Measurements from ENCODE around the gene PLAC9. TPM values are rescaled to one million over a fixed set of nuclear protein-coding genes. Genes with fewer than 3 reads are reported as not detected.

PLAC9 gene
- total RNA-seq, 1 donor from 2014 or later = not detected

DNA sequence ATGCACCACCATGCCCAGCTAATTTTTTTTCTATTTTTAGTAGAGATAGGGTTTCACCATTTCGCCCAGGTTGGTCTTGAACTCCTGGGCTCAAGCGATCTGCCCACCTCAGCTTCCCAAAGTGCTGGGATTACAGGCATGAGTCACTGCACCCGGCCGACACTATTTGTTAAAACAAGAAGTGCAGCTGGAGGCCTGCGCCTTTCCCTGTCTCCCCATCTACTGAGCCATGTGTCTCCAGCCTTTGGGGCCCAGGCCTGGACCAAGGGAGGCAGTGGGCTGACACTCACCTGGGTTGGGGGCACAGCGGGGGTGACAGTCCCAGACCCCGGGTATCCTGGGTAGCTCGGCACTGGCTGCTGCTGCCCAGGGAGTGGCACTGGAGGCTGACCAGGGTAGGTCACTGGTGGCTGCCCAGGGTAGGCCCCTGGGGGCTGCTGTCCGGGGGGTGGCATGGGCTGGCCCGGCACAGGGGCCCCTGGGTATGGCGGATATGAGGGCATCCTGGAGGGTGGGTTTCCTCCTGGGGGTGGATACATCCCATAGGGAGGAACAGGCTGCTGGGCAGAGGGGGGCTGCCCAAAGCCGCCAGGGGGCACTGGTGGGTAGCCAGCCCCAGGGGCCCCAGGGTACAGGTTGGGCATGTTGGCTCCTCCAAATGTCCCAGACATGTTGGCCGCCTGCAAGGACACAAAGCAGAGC is 36.3 kb downstream of the PLAC9 start:
- Mint-ChIP-seq H3K27me3 (ENCODE audit: unreplicated experiment) (peaks cover 6% of the 10 kb centered on the region), H3K4me1 (ENCODE audit: low read depth, unreplicated experiment) (peaks cover 12% of the 10 kb centered on the region), H3K4me3 (ENCODE audit: unreplicated experiment) (no peak overlapping the region), H3K36me3 (ENCODE audit: unreplicated experiment) (no peaks in the 10 kb centered on the region), H3K9me3 (ENCODE audit: unreplicated experiment) (peaks cover 19% of the 10 kb centered on the region), H3K27ac (ENCODE audit: unreplicated experiment) (no peak overlapping the region)
- TF ChIP-seq, protein P1, sequence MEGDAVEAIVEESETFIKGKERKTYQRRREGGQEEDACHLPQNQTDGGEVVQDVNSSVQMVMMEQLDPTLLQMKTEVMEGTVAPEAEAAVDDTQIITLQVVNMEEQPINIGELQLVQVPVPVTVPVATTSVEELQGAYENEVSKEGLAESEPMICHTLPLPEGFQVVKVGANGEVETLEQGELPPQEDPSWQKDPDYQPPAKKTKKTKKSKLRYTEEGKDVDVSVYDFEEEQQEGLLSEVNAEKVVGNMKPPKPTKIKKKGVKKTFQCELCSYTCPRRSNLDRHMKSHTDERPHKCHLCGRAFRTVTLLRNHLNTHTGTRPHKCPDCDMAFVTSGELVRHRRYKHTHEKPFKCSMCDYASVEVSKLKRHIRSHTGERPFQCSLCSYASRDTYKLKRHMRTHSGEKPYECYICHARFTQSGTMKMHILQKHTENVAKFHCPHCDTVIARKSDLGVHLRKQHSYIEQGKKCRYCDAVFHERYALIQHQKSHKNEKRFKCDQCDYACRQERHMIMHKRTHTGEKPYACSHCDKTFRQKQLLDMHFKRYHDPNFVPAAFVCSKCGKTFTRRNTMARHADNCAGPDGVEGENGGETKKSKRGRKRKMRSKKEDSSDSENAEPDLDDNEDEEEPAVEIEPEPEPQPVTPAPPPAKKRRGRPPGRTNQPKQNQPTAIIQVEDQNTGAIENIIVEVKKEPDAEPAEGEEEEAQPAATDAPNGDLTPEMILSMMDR (IDR thresholded peaks at IDR 0.05; ENCODE audit: partially characterized antibody, unreplicated experiment) = no peak
- DNase-seq = no peak

DNA sequence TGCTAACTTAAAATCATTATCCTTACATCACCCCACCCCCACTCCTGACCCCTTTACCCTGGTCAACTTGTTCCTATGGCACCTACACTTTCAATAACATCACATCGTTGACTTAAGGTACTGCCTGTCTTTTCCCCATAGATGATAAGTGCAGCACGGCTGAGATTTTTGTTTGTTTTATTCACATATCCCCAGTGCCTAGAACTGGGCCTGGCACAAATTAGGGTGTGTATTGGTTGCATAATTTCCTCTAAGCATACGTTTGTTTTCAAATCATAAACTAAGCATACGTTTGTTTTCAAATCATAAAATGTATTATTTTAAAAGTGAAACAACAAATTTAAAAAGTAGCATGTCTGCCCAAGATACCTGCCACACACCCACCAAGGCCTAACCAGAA is 37.5 kb downstream of the PLAC9 start:
- no peaks in the 10 kb centered on the region for H3K36me3 Mint-ChIP-seq (ENCODE audit: unreplicated experiment)
- DNase-seq = no peak
- H3K4me3 Mint-ChIP-seq (ENCODE audit: unreplicated experiment) = no peak overlapping the region
- peaks cover 6% of the 10 kb centered on the region for H3K27me3 Mint-ChIP-seq (ENCODE audit: unreplicated experiment)
- peaks cover 12% of the 10 kb centered on the region for H3K4me1 Mint-ChIP-seq (ENCODE audit: low read depth, unreplicated experiment)
- TF ChIP-seq, protein P1 (IDR thresholded peaks at IDR 0.05; ENCODE audit: partially characterized antibody, unreplicated experiment) = no peak
- H3K27ac Mint-ChIP-seq (ENCODE audit: unreplicated experiment) = no peak overlapping the region
- H3K9me3 Mint-ChIP-seq (ENCODE audit: unreplicated experiment) = peaks cover 17% of the 10 kb centered on the region

DNA sequence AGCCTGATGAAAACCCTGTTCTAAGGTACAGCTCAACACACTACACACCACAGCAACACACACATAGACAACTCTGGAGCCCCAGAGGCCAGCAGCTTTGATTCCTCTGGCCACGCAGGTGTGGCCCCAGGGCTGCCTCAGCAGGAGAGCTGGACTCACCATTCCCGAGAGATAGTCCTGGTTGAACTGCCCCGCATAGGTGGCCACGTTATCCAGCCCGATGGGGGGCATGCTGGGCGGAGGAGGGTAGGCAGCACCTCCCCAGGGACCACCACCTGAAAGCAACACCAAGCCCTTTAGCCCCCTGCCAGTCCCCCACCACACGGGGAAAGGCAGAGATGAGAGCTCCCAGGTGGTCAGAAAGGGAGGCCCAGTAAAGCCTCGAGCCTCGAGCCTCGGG is 38.1 kb downstream of the PLAC9 start:
- Mint-ChIP-seq H3K9me3 (ENCODE audit: unreplicated experiment) (peaks cover 17% of the 10 kb centered on the region), H3K4me3 (ENCODE audit: unreplicated experiment) (no peak overlapping the region), H3K27me3 (ENCODE audit: unreplicated experiment) (peaks cover 6% of the 10 kb centered on the region), H3K4me1 (ENCODE audit: low read depth, unreplicated experiment) (peaks cover 11% of the 10 kb centered on the region), H3K36me3 (ENCODE audit: unreplicated experiment) (no peaks in the 10 kb centered on the region), H3K27ac (ENCODE audit: unreplicated experiment) (no peak overlapping the region)
- DNase-seq = no peak
- TF ChIP-seq, protein P1 (IDR thresholded peaks at IDR 0.05; ENCODE audit: partially characterized antibody, unreplicated experiment) = no peak

DNA sequence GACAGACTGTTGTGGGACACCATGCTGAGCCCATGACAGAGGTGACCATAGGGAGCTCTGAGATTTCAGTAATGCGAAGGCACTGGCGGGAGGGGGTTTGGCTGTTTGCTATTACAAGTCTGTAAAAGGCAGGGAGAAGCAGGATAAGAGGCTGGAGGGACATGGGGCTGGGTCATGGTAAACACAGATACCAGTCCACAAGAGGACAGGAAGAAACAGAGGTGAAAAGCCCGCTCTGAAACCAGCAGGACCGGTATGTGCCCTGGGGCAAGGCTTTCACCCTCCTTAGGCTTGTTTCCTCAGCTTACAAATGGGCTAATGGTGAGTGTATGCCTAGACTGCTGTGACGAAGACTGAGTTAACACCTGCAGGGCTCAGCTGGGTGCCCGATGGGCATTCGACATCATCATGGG is 38.7 kb downstream of the PLAC9 start:
- Mint-ChIP-seq H3K9me3 (ENCODE audit: unreplicated experiment) (peaks cover 13% of the 10 kb centered on the region), H3K36me3 (ENCODE audit: unreplicated experiment) (no peaks in the 10 kb centered on the region), H3K4me1 (ENCODE audit: low read depth, unreplicated experiment) (peaks cover 5% of the 10 kb centered on the region), H3K27me3 (ENCODE audit: unreplicated experiment) (peaks cover 6% of the 10 kb centered on the region), H3K27ac (ENCODE audit: unreplicated experiment) (no peak overlapping the region), H3K4me3 (ENCODE audit: unreplicated experiment) (no peak overlapping the region)
- no peak for DNase-seq
- TF ChIP-seq, protein P1 (IDR thresholded peaks at IDR 0.05; ENCODE audit: partially characterized antibody, unreplicated experiment) = no peak

DNA sequence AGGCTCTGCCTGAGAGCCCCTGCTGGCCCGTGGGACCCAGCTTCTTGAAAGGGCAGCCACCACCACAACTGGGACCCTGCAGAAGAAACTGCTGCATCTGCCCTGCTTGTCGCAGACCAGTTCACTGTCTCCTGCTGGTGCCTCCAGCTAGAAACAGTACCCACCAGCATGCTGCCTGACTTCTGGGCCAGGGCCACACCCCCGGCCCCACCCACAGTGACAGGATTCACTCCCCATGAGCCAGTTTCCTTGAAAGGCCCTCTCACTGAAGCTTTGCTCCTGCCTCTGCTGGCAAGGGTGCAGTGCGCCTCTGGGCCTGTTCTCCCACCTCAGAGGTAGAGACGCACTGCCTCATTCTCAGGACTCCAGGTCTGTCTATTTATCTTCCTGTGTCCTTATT is 40.4 kb downstream of the PLAC9 start:
- Mint-ChIP-seq H3K27me3 (ENCODE audit: unreplicated experiment) (peaks cover 6% of the 10 kb centered on the region), H3K4me3 (ENCODE audit: unreplicated experiment) (no peak overlapping the region), H3K9me3 (ENCODE audit: unreplicated experiment) (peaks cover 13% of the 10 kb centered on the region), H3K27ac (ENCODE audit: unreplicated experiment) (no peak overlapping the region), H3K4me1 (ENCODE audit: low read depth, unreplicated experiment) (peaks cover 3% of the 10 kb centered on the region), H3K36me3 (ENCODE audit: unreplicated experiment) (no peaks in the 10 kb centered on the region)
- no peak for DNase-seq
- TF ChIP-seq, protein P1 (IDR thresholded peaks at IDR 0.05; ENCODE audit: partially characterized antibody, unreplicated experiment) = no peak

Data from glutamatergic neuron (in vitro differentiated cells).